Measurements from ENCODE around the gene BACE2.

DNA sequence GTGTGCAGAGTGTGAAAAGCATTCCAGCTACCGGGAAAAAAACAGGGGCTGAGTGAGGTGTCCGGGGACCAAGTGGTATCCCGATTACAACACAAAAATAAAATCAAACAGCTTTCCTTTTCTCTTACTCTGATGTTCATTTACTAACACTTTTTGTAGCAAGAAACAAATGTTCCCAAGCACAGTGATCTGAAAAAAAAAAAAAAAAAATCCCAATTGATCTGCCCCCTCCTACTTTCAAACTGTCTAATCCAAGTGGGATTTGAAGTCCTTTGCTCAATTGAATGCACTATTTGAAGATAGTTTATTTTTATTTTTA is 1.3 kb downstream of the BACE2 start:
- TF ChIP-seq FOXA1 (IDR thresholded peaks at IDR 0.05) (no peak), L3MBTL2 (conservative IDR thresholded peaks at IDR 0.05) (no peak), HDGF (IDR thresholded peaks at IDR 0.05; ENCODE audit: borderline replicate concordance) (no peak), ARNT (IDR thresholded peaks at IDR 0.05) (no peak), SP1 (IDR thresholded peaks at IDR 0.05) (no peak)
- TF ChIP-seq, protein P1, sequence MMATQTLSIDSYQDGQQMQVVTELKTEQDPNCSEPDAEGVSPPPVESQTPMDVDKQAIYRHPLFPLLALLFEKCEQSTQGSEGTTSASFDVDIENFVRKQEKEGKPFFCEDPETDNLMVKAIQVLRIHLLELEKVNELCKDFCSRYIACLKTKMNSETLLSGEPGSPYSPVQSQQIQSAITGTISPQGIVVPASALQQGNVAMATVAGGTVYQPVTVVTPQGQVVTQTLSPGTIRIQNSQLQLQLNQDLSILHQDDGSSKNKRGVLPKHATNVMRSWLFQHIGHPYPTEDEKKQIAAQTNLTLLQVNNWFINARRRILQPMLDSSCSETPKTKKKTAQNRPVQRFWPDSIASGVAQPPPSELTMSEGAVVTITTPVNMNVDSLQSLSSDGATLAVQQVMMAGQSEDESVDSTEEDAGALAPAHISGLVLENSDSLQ (IDR thresholded peaks at IDR 0.05), result no peak
